HG03460 (cell line): ENCODE results near the gene BRCA2.
"Not testable (repeated sequence)": the region's sequence is repeated elsewhere in the genome, so short reads cannot be mapped to it uniquely, and the experiment has no call there.

Source experiments
- ATAC-seq: cut with Tn5 transposase; IDR thresholded peaks from one replicate; pipeline ENCODE4 v1.9.1; 2021; ENCODE audit not compliant: unreplicated experiment

Gene BRCA2

DNA sequence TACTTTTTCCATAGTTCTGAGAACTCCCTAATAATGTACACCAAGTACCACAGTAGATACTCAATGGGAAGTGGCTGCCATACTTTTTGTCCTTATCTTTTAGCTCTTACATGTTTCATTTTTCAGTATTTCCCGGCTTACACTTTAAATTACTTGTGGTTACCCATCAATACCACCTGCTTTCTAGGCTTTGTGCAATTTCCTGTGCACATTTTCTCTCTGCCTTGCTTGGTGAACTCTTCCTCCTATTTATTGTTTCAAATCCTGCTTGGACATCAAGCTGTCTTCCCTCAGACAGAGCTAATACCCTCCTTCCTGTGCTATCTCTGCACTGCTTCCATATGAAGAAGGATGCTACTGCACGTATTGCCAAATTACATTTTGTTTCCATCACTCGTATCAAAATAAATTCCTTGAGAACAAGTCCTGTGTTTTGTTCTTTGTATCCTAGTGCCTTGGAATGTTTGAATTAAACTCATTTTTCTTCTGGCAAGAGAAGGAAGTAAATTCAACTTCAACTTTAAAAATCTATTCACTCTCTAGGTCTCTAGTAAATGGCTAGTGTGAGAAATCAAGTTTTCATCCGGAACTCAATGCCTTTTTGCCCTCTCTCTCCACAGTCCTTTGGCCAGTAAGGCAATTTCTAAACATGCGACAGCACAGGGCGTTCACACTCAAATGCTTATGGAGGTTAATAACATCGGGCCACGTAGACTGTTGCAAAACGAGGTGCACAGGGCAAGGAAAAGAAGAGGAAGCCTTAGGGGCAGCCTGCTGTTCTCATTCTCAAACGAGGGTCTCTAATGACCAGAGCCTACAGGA lies 5.8 kb upstream of the BRCA2 start:
- ATAC-seq, result no peak

DNA sequence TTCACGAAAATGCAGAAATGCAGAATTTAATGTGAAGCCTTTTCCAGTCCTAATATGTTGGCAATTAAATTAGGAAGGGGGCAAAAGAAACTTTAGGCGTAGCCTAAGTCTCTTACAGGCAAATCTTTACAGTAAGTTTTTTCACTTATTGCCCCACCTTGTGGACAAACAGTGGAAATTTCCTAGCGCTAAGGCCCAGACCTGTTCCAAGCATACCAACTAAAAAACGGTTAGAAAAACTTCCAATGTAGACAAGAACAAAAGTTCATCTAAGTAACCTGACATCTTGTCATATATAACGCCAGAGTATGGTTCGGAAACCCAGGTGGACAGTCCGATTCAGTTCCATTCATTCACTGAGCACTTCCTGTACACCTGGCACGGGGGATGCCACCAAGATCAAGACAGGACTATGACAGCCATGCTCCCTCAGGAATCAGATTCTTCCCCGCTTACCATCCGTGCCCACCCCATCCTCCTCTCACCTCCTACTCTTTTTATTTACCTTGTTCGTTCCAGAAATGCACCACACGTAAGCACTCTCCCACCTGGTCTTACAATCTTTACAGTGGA lies 5.1 kb upstream of the BRCA2 start:
- peak; percentile 60 for ATAC-seq

DNA sequence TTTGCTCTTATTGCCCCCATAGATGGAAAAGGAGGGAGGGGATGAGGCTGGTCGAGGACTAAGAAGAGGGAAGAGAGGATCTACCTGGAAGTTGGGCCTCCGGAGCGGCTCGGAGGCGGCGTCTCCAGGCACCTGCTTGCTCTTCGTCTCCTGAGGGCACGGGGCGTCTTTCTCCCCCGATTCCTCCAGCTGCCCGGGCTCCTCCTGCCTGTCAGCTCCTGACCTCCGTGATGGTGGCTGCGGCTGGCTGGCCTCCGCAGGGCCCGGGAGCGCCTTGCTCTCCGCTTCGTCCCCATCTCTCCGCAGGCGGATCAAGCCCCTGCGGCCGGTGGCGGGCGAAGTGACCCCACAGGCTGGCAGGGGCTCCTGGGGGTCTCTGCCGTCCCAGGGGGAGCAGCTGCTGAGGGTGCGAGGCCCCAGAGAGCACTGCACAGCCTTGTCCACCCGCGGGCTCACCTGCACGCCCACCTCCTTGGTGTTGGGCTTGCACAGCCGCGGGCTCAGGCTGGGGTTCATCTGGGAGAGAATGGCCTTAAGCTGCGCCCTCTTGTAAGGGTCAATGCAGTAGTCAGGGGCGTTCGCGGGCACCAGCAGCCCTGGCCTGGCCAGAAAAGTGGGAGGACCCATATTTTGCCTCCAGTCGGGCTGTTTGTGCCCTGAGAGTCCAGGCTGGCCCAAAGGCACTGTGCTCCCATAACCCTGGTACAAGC lies 4.0 kb upstream of the BRCA2 start:
- no peak for ATAC-seq

DNA sequence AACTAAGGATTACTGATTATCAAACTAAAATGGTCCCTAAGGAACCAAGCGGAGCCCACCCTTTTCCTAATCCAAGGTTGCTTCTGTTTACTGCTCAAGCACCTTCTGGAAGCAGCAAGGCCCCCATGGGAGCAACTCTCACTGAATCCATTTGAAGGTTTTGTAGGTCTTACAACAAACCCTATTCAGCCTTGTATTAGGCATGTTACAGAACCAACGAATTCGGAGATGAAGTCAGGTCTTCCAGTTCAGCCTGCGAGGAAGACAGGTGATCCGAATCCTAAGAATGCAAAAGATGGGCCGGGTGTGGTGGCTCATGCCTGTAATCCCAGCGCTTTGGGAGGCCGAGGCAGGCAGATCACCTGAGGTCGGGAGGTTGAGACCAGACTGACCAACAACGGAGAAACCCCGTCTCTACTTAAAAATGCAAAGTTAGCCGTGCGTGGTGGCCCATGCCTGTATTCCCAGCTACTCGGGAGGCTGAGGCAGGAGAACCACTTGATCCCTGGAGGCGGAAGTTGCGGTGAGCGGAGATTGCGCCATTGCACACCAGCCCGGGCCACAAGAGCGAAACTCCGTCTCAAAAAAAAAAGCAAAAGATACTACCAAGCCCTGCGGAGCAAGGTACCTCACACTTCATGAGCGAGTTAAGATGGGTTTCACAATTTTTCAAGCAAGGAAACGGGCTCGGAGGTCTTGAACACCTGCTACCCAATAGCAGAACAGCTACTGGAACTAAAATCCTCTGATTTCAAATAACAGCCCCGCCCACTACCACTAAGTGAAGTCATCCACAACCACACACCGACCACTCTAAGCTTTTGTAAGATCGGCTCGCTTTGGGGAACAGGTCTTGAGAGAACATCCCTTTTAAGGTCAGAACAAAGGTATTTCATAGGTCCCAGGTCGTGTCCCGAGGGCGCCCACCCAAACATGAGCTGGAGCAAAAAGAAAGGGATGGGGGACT lies 754 bp upstream of the BRCA2 start:
- ATAC-seq, result peak; percentile 26

DNA sequence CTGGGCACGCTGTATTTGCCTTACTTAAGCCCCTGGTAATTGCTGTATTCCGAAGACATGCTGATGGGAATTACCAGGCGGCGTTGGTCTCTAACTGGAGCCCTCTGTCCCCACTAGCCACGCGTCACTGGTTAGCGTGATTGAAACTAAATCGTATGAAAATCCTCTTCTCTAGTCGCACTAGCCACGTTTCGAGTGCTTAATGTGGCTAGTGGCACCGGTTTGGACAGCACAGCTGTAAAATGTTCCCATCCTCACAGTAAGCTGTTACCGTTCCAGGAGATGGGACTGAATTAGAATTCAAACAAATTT lies 676 bp downstream of the BRCA2 start:
- ATAC-seq, result peak; percentile 49

DNA sequence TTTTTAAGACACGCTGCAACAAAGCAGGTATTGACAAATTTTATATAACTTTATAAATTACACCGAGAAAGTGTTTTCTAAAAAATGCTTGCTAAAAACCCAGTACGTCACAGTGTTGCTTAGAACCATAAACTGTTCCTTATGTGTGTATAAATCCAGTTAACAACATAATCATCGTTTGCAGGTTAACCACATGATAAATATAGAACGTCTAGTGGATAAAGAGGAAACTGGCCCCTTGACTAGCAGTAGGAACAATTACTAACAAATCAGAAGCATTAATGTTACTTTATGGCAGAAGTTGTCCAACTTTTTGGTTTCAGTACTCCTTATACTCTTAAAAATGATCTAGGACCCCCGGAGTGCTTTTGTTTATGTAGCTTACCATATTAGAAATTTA lies 1.2 kb downstream of the BRCA2 start:
- no peak for ATAC-seq

DNA sequence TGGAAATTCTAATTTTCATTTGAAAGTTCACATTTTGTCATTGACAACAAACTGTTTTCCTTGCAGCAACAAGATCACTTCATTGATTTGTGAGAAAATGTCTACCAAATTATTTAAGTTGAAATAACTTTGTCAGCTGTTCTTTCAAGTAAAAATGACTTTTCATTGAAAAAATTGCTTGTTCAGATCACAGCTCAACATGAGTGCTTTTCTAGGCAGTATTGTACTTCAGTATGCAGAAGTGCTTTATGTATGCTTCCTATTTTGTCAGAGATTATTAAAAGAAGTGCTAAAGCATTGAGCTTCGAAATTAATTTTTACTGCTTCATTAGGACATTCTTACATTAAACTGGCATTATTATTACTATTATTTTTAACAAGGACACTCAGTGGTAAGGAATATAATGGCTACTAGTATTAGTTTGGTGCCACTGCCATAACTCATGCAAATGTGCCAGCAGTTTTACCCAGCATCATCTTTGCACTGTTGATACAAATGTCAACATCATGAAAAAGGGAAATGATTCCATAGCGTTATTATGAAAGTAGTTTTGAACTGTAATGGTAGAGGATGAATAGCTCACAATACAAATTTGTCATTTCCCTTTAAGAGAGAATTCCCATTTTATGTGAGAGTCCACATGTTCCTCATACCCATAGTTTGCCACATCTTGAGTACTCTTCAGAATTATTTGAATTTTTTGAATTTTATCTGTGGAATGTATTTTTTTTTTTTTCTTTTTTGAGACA lies 2.6 kb downstream of the BRCA2 start:
- no peak for ATAC-seq

DNA sequence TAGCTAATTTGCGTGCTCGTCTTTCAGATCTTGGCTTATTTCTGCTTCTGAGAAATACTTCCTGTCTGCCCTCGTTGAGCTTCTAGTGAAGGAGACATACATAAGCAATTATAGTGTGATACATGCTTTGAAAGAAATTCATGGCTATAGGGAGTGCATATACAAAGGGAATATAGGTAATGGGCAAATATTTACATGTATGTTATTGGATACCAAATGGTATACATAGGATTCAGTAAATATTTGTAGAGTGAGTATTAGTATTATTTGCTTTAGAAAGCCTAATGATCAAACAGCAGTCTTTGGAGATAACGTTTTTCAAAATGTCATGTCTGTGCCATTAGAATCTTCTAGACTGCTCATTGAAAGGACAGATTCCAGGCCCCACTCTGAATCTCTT lies 5.2 kb downstream of the BRCA2 start:
- no peak for ATAC-seq

DNA sequence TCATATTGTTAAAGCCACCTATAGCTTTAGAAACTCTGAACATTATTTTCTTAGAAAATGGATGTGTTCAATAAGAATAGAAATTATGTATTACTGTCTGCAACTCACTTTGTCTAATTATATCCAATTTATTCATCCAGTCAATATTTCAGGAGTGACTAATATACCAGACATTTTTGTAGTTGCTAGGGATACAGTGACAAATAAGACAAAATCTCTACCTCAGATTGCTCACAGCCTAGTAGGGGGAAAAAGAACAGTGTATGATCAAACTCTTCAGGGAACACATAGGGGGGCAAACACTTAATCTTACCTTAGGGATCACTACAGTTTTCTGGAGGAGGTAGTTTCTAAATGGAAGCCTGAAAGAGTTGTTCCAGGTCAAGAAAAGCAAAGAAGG lies 8.6 kb downstream of the BRCA2 start:
- ATAC-seq, result no peak

DNA sequence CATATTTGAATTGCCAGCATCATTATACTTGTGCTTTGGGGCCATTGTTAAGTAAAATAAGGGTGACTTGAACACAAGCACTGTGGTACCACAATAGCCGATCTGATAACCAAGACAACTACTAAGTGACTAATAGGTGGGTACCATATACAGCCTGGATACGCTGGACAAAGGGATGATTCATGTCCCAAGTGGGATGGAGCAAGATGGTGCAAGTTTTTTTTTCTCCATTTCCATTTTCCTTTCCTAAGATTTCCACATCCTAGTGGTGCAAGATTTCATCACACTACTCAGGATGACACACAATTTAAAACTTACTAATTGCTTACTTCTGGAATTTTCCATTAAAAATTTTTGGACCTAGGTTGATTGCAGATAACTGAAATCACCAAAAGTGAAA lies 15.1 kb downstream of the BRCA2 start:
- no peak for ATAC-seq

DNA sequence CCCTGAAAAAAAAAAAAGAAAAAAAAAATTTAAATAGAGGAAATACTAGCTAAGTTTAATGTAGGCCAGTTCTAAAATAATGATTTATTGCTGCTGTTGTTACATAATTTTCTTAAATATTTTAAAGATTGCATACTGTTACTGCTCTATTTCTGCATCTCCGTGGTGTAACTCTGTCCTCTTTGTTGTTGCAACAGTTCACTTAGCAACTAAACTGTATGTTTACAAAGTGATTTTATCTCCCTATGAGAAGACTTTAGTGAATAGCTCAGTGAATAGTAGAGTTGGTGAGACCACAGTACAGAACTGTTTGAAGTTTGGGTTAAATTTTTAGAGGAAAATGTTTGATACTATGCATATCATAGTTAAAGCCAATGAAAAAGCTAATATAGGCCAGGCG lies 19.4 kb downstream of the BRCA2 start:
- ATAC-seq, result no peak

DNA sequence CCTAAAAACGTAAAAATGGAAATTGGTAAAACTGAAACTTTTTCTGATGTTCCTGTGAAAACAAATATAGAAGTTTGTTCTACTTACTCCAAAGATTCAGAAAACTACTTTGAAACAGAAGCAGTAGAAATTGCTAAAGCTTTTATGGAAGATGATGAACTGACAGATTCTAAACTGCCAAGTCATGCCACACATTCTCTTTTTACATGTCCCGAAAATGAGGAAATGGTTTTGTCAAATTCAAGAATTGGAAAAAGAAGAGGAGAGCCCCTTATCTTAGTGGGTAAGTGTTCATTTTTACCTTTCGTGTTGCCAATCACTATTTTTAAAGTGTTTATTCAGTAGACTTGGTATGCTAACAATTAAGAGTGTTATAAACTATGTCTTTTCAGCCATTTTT lies 25.6 kb downstream of the BRCA2 start:
- no peak for ATAC-seq

DNA sequence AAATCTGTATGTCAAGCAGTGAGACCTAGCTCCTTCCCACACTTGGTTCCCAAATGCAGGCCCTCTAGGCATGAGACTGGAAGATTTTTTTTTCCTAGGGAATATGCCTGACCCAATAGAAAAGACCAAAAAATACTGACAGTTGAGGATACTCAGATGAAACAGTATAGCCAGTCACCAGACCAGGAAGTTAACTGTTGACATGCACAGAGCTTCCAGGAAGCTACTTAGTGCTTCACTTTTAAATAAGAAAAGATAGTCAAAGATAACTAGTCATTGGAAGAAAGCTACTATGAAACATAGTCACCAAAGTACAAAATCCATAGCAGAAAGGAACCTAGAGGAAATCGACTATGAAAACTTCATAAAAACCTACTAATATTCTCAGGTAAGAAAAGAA lies 32.3 kb downstream of the BRCA2 start:
- no peak for ATAC-seq

DNA sequence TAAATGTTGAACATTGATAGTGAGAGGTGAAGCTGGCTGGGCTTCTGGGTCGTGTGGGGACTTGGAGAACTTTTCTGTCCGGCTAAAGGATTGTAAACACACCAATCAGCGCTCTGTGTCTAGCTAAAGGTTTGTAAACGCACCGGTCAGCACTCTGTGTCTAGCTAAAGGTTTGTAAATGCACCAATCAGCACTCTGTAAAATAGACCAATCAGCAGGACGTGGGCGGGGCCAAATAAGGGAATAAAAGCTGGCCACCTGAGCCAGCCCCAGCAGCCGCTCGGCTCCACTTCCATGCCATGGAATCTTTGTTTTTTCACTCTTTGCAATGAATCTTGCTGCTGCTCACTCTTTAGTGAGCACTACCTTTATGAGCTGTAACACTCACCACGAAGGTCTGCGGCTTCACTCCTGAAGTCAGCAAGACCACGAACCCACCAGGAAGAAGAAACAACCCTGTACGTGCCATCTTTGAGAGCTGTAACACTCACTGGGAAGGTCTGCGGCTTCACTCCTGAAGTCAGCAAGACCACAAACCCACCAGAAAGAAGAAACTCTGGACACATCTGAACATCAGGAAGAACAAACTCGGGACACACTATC lies 35.6 kb downstream of the BRCA2 start:
- not testable (repeated sequence) for ATAC-seq

DNA sequence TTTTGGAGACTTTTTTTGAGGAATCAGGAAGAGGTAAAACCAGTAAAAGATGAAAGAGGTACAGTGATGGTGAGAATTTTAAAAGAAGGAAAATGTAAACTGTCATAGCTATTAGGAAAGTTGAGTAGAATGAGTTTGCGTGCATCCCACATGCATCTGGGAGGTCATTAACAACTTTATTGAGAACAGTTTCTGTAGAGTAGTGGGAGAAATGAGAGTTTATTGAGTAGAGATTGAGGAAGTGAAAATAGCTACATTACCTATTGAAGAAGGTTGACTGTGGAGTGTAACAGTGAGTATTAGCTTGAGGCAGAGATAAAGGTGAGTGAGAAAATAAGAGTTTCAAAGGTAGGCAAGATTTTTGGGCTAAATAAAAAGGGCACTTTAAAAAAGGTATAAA lies 38.7 kb downstream of the BRCA2 start:
- no peak for ATAC-seq

DNA sequence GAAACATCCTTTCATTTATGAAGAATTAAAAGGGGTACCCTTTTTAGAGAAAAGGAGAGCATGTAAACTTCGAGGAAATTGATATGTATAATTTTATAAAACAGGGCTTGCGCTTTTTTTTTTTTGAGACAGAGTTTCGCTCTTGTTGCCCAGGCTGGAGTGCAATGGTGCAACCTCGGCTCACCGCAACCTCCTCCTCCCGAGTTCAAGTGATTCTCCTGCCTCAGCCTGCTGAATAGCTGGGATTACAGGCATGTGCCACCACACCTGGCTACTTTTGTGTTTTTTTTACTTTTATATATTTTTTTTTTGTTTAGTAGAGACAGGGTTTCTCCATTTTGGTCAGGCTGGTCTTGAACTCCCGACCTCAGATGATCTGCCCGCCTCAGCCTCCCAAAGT lies 40.6 kb downstream of the BRCA2 start:
- not testable (repeated sequence) for ATAC-seq

DNA sequence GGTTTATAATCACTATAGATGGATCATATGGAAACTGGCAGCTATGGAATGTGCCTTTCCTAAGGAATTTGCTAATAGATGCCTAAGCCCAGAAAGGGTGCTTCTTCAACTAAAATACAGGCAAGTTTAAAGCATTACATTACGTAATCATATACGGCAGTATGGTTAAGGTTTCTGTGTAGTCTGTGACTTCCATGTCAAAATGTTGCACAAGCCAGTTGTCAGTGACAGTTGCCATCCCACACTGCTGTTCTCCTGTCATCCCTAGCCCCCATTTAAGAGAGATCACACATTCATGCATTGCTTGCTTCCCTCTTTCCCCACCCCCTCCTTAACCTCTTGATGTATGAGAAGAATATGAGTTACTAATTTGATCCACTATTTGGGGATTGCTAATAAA lies 47.3 kb downstream of the BRCA2 start:
- no peak for ATAC-seq

DNA sequence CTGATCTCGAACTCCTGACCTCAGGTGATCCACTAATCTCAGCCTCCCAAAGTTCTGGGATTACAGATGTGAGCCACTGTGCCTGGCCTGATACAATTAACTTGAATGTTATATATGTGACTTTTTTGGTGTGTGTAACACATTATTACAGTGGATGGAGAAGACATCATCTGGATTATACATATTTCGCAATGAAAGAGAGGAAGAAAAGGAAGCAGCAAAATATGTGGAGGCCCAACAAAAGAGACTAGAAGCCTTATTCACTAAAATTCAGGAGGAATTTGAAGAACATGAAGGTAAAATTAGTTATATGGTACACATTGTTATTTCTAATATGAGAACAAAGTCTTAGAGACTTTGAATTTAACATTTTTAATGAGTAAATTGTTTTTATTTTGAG lies 55.5 kb downstream of the BRCA2 start:
- ATAC-seq, result no peak

DNA sequence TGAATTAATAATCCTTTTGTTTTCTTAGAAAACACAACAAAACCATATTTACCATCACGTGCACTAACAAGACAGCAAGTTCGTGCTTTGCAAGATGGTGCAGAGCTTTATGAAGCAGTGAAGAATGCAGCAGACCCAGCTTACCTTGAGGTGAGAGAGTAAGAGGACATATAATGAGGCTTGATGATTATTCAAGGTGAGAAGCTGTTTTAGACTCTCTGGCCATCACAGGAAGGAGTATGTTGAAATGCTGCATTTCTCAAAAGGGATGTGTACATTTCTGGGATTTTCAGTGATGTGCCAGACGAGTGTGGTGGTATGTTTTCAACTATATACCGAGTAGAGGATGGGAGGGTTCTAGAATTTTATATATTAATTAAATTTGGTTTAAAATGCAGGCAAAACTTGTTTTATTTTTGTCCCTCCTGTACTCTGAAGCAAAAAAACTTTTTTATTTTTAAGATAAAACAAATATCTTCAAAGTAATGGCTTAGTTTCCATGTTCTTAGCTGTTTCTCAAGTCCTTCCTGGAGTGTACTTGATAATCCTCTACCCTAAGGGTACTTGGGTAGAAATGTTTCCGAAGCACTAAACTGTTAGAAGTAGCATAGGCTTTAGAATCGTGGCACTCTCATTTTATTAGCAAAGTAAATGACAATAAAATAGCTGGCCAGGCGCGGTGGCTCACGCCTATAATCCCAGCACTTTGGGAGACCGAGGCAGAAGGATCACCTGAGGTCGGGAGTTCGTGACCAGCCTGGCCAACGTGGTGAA lies 61.5 kb downstream of the BRCA2 start:
- ATAC-seq, result no peak
